Chondrocyte (in vitro differentiated cells): ENCODE results near the gene TESPA1. TPM values are rescaled to one million over a fixed set of nuclear protein-coding genes. Genes with fewer than 3 reads are reported as not detected.

Experiments
- DNase-seq: peaks from one replicate; pipeline ENCODE4 v3.0.0; 2021; ENCODE audit warnings: mixed read lengths, low spot score
- H3K27ac Mint-ChIP-seq: one replicate; pipeline ENCODE4 v1.8.0; 2021; ENCODE audit warnings: mild to moderate bottlenecking, moderate library complexity, mixed read lengths; ENCODE audit not compliant: unreplicated experiment
- H3K27me3 Mint-ChIP-seq: 2 replicates; pipeline ENCODE4 v1.8.0; 2021; ENCODE audit warnings: low read depth, mixed read lengths
- H3K36me3 Mint-ChIP-seq: 2 replicates; pipeline ENCODE4 v1.8.0; 2021; ENCODE audit warnings: low read depth, mixed read lengths
- H3K4me1 Mint-ChIP-seq: 2 replicates; pipeline ENCODE4 v1.8.0; 2021; ENCODE audit warnings: low read depth, mild to moderate bottlenecking, mixed read lengths
- H3K4me3 Mint-ChIP-seq: one replicate; pipeline ENCODE4 v1.8.0; 2021; ENCODE audit warnings: mild to moderate bottlenecking, moderate library complexity, mixed read lengths; ENCODE audit not compliant: unreplicated experiment
- H3K9me3 Mint-ChIP-seq: 2 replicates; pipeline ENCODE4 v1.8.0; 2021; ENCODE audit warnings: low read depth, mixed read lengths
- total RNA-seq: library from RNA; stranded (reverse); gene quantifications from 3 replicates; pipeline ENCODE4 v1.2.1, GENCODE V29; 2021
- TF ChIP-seq, protein P1 (sequence below): fragments of 200-600 bp; sonication (generic); IDR thresholded peaks from 2 replicates; pipeline ENCODE4 v1.5.0; 2021; ENCODE audit warnings: antibody characterized with exemption, mild to moderate bottlenecking, moderate library complexity

Gene TESPA1
- total RNA-seq, 1 donor from 2014 or later, result not detected

GRCh38 chr12:54917001-54917488 is 67.5 kb downstream of the TESPA1 start:
- Mint-ChIP-seq H3K36me3 (no peaks in the 10 kb centered on the region), H3K27ac (no peak overlapping the region), H3K9me3 (no peaks in the 10 kb centered on the region), H3K4me3 (no peak overlapping the region), H3K27me3 (peaks cover 4% of the 10 kb centered on the region), H3K4me1 (no peaks in the 10 kb centered on the region)
- no peak for DNase-seq
- TF ChIP-seq, protein P1, sequence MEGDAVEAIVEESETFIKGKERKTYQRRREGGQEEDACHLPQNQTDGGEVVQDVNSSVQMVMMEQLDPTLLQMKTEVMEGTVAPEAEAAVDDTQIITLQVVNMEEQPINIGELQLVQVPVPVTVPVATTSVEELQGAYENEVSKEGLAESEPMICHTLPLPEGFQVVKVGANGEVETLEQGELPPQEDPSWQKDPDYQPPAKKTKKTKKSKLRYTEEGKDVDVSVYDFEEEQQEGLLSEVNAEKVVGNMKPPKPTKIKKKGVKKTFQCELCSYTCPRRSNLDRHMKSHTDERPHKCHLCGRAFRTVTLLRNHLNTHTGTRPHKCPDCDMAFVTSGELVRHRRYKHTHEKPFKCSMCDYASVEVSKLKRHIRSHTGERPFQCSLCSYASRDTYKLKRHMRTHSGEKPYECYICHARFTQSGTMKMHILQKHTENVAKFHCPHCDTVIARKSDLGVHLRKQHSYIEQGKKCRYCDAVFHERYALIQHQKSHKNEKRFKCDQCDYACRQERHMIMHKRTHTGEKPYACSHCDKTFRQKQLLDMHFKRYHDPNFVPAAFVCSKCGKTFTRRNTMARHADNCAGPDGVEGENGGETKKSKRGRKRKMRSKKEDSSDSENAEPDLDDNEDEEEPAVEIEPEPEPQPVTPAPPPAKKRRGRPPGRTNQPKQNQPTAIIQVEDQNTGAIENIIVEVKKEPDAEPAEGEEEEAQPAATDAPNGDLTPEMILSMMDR, result no peak

Other genes starting within 250 kb of the TESPA1 start
- not detected in 3 replicates for gene MUCL1, start 130.2 kb downstream of the TESPA1 start, total RNA-seq
- not detected in 3 replicates for gene NEUROD4, start 35.2 kb upstream of the TESPA1 start, total RNA-seq
- not detected in 3 replicates for gene OR9K2, start 141.6 kb upstream of the TESPA1 start, total RNA-seq
- gene OR10A7, start 236.3 kb upstream of the TESPA1 start, total RNA-seq, result not detected in 3 replicates